GM08714 (cell line): ENCODE measurements around the gene MTERF1.
"Not testable (repeated sequence)": the region's sequence is repeated elsewhere in the genome, so short reads cannot be mapped to it uniquely, and the experiment has no call there.

Experiments
- H3K4me3 ChIP-seq: fragments of 200-500 bp; sonication (Bioruptor generic); 2 replicates; pipeline ENCODE4 v1.5.1; 2014; ENCODE audit warnings: mild to moderate bottlenecking, low read length, inconsistent platforms
- ZNF274 ChIP-seq: IDR thresholded peaks from 2 replicates; pipeline ENCODE4 v1.6.1; 2012; ENCODE audit warnings: mild to moderate bottlenecking, low read depth, low read length

The MTERF1 gene

DNA sequence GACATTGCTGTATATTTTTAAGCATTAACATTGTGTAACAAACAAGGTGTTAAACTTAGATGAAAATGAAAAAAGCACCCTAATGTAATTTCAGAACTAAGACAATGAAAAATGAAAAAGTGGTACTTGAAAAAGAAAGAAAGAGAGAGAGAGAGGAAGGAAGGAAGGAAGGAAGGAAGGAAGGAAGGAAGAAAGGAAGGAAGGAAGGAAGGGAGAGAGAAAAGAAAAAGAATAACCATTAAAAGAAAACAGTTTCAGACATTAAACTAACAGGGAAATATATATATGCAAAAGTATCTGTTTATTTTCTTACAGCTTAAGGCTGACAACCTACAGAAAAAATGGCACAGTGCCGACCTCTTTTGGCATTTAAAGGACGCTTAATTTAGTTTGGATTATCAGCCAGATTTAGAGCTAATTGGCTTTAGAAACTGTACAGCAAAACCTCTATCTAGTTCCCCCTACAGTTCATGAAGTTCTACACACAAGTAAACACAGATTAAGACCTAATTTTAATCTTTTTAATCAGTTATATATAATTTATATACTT, 13.8 kb downstream of the MTERF1 start:
- no peak overlapping the region for H3K4me3 ChIP-seq
- TF ChIP-seq ZNF274: no peak

DNA sequence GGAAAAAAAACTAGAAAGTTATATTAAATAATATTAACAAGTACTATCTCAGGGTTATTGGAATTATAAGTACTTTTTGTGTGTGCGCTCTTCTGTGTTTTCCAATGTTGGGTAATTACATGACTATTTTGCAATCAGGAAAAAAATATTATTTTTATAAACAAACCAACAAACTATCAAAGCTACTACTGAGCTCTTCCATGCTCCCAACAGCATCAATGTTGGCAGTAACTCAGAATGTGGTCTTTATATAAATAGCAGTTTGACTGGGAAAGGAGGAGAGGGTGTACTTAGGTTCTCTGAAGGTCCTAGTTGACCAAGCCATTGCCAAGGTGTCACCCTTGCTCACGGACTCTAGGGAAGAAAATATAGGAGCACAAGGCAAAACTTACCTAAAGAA, 15.0 kb downstream of the MTERF1 start:
- TF ChIP-seq ZNF274: no peak
- no peak overlapping the region for H3K4me3 ChIP-seq

DNA sequence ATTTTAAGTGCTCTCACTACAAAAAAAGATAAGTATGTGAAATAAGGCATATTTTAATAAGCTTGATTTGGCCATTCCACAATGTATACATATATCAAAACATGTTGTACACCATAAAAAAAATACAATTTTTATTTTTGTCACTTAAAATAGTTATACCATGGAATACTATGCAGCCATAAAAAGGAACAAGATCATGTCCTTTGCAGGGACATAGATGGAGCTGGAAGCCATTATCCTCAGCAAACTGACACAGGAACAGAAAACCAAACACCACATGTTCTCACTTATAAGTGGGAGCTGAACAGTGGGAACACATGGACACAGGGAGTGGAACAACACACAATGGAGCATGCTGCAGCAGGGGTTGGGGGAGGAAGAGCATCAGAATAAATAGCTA, 15.9 kb downstream of the MTERF1 start:
- H3K4me3 ChIP-seq: not testable (repeated sequence)

DNA sequence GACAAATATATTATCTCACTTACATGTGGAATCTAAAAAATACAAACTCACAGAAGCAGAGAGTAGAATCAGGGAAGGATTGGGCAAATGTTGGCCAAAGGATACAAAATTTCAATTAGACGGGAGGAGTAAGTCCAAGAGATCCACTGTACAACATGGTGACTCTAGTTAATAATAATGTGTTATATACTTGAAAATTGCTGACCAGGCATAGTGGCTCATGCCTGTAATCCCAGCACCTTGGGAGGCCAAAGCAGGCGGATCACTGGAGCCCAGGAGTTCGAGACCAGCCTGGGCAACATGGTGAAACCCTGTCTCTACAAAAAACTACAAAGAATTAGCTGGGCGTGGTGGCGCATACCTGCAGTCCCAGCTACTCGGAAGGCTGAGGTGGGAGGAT, 16.4 kb downstream of the MTERF1 start:
- no peak overlapping the region for H3K4me3 ChIP-seq
- no peak for TF ChIP-seq ZNF274

DNA sequence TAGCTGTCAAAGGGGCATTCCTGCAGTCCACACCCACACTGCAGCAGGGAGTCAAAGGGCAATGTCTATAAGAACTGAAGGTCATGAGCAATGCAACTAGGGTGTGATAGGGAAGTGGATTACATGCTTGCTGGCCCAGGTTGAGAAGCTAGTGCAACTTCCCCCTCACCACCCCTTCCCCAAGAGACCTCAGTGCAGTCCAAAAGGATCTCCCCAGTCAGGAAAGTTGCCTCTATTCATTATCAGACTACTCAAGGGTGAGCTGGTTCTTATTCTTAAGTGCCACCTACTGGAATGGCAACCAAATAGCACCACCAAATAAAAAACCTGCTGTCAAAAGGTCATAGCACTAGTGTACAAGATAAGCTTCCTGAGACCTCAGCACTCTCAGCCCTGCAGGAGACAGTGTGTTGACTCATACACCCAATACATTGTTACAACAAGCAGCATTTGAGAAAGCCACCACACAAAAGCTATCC, 28.2 kb downstream of the MTERF1 start:
- H3K4me3 ChIP-seq: no peak overlapping the region
- no peak for TF ChIP-seq ZNF274

DNA sequence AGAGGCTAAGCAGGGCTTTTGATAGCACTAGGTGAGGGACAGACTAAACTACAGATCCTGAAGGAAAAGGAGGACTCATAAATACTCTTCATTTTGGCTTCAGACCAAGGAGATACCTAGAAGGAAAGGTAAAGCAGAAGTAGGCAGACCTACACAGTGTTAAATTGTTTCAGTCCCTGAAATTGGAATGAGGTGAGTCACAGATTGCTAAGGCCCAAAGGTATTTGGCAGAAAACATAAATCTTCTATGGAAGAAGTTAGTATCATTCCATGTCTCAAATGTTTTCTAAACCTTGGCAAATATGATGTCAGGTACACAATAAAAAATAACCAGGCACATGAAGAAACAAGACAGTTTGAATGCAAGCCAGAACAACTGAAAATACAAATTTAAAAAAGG, 30.0 kb downstream of the MTERF1 start:
- TF ChIP-seq ZNF274: no peak
- no peak overlapping the region for H3K4me3 ChIP-seq

DNA sequence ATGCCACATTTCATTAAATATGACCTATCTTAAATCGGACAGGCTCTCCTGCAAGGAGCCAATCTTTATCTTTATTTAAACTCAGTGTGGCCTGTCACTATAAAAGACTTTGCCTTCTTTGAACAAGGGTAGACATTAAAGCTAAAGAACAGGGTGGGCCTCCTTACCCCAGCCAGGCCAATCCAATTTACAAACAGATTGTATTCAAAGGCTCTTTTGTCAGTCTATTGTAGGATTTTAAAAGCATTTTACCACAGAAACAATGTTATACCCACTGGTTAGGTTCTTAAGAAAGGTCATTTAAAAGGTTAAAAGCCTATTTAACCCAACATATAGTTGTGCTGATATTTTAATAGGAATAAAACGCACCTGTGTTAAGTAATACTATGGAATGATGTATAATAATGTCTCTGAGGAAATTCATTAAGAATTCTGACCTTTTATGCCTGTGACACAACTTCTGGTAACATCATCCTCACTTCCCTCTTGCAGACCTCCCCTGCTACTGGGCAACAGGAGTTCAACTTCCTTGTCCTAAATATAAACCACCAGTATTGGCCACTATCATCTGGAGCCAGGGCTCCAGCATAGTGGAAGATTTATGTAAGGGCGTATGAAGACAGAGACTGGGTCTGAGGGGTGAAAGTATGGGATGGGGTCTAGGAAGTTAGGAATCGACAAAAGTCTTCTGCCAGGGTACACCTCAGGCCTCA, 32.5 kb downstream of the MTERF1 start:
- H3K4me3 ChIP-seq: no peak overlapping the region
- no peak for TF ChIP-seq ZNF274

DNA sequence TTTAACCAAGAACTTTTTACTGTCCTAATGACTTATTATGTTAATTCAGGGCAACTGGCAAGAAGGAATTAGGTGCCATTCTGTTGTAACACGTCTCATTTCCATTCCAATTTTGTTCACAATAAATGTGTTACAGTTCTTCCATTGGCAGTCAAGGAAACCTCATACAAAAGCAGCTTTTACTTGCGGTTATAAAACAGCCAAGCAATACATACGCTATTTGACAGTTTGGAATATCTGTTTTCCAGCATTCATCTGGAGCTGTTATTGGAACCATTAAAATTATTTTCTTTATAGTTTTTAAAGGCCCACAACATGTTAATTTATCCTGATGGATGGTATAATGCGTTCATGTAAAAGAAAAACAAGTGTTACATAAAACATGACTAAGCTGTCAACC, 33.3 kb downstream of the MTERF1 start:
- H3K4me3 ChIP-seq: no peak overlapping the region
- TF ChIP-seq ZNF274: no peak

DNA sequence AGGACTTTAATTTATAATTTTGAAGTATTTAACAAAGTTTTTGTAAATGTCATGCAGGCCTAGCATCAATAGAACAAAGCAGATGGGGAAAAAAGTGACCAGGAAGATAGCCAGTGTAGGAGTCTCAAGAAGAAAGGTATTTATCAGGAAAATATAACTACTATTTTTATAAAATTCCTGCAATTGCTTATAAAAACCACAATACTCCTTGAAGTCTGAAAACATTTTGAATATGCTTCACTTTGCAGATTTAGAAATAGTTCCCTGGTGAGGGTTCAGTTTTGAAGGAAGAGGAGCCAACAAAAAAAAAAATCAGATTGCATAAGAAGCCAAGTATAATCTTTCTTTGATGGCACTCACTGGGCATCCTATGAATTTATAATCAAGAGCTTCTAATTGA, 34.1 kb downstream of the MTERF1 start:
- no peak for TF ChIP-seq ZNF274
- no peak overlapping the region for H3K4me3 ChIP-seq

DNA sequence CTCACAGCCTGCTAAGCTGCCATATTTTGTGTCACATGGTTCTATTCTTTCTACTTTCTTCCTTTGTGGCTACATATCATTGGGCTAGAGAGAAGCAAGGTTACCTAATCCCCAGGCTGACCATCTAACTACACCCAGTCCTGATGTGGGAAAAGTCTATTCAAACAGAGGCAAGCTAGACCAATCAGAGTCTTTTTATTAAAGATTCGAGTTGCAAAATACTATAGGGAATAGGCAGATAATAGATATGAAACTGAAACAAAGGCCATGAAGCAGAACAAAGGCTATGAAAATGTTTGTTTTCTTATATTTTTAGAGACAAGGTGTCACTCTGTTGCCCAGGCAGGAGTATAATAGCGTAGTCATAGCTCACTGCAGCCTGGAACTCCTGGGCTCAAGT, 36.7 kb downstream of the MTERF1 start:
- TF ChIP-seq ZNF274: no peak
- no peak overlapping the region; the same call in 1 of the 2 replicates for H3K4me3 ChIP-seq

DNA sequence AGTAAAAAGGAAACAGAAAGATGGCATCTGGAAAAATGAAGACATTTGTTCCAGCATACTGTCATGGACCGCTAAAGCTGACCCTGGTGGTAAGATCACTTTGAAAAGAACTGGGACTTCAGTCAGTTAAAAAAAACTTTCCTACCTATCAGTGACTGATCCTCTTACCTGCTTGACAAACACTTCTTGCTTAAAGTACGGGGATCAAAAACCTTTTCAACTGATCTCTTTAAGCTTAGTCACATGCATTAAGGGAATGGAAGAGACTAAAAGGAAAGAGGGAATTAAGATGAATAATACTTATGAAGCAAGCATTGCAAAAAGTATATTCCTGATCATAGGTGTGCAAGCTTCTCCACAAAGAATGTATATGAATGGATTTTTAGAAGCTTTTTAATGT, 42.1 kb downstream of the MTERF1 start:
- no peak overlapping the region for H3K4me3 ChIP-seq

DNA sequence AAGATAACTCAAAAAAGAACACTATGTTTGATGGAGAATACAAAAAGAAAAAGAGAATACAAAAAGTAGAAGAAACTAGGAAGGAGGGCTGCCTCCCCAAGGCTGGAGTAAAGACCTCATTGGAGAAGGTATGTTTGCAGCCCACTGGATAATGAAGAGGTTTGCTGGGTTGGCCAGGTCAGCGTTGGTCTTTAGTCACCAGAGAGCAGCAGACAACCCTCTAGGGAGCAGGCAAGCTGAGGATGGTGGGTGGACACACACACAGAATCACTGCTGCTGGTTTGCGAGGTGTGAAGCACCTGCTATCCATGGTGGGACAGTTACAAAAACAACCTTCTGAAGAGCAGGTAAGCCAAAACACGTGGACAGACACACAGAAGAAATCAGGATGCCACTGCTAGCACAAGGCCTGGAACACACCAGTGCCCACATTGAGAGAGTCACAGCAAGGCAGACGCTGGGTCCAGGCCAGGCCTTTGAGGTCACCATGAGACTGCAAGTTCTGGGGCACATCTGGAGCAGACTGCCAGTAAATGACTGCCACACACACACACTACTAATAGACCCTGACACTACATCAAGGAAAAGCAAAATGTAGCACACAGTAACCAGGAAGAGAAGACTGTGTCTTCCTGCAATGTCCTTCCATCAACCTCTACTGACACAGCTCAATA, 43.0 kb downstream of the MTERF1 start:
- no peak overlapping the region for H3K4me3 ChIP-seq
- no peak for TF ChIP-seq ZNF274

More for the DNA sequence above, 42.1 kb downstream of the MTERF1 start:
- no peak for TF ChIP-seq ZNF274

DNA sequence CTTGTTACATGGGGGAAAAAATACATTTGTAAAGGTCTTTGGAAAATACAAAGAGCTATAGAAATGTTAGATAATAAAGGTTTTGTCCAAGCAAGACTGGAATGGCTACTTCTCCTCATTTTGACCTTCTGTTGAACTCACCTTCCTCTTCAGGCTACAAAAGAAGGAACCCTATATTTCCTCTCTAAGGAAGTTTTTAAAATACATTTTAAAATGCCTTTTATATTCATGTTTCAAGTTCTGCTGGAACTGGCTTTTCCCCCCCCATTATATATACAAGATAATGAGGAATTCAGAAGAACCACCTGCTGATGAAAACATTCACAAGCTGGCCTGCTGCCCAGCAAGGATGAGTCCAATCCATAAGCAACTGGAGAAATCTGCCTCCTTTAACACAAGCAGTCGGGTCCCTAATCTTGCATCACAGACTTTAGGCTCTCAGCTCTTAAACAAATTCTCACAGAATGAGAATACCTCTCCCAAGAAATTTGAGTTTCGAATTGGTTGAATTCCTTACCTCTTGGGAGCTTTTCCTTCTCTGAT, 44.6 kb downstream of the MTERF1 start:
- TF ChIP-seq ZNF274: no peak
- H3K4me3 ChIP-seq: no peak overlapping the region

DNA sequence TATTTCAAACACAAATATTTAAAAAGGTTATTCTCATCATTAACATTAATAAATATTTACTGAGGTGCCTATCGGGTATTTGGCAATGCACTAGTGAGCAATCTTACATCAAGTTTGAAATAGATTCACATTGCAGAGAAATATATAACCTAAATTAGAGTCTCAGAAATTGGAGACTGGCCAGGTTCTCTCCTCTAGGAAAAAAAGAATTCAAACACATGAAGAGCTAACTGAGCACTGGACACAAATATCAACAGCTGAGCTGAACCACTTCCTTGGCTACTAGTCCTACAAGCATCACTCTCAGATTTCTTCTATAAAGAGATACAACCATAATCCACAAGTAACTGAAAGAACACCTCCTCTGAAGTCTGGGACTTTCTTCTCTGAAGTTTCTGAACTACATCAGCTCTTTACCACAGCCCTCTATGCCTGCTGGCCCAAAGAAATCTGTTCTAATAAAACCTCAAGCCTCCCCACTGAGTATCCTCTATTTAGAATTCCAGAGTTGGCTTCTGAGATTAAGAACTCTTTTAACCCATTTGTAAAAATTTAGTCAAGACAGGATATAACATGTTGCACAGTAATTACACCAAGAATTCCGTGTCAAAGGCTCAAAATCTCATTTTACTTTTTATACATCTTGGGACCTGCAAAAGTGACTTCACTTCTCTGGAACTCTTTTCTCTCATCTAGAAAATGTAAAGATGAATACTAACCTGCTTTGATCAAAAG, 45.2 kb downstream of the MTERF1 start:
- TF ChIP-seq ZNF274: no peak
- no peak overlapping the region for H3K4me3 ChIP-seq
